ENCODE data around the gene SYT14. TPM values are rescaled to one million over a fixed set of nuclear protein-coding genes. Genes with fewer than 3 reads are reported as not detected.

SYT14 gene
- total RNA-seq, 1 experiment from 2014 or later = 0.07 TPM

DNA sequence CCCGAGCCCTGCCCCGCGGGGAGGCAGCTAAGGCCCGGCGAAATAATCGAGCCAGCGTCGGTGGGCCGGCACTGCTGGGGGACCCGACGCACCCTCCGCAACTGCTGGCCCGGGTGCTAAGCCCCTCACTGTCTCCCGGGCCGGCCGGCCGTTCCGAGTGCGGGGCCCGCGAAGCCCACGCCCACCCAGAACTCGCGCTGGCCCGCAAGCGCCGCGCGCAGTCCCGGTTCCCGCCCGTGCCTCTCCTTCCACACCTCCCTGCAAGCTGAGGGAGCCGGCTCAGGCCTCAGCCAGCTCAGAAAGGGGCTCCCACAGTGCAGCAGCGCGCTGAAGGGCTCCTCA, 49.0 kb upstream of the SYT14 start:
- Histone ChIP-seq H3K4me2 (ENCODE audit: low read length) (no peak overlapping the region), H3K79me2 (ENCODE audit: insufficient read depth, low read length) (no peaks in the 10 kb centered on the region), H3K9me3 (ENCODE audit: control insufficient read depth in 1 of 2, insufficient read depth in 1 of 2, low read depth in 1 of 2, low read length in 2 of 2) (no peaks in the 10 kb centered on the region), H3K27me3 (ENCODE audit: insufficient read depth, low read length) (no peaks in the 10 kb centered on the region), H3K4me1 (ENCODE audit: control insufficient read depth in 1 of 2, insufficient read depth in 2 of 2, low read length in 2 of 2) (peaks cover 6 to 14% of the 10 kb centered on the region in 2 experiments), H4K20me1 (ENCODE audit: insufficient read depth) (no peaks in the 10 kb centered on the region), H3K4me3 (replicated peaks in 1 of 2; ENCODE audit: low read depth in 1 of 2, low read length in 2 of 2) (no peak overlapping the region), H3K36me3 (ENCODE audit: control insufficient read depth in 1 of 2, insufficient read depth in 2 of 2, low read length in 2 of 2) (no peaks in the 10 kb centered on the region), H3K27ac (ENCODE audit: low read depth, low read length) (no peak overlapping the region), H2AFZ (ENCODE audit: low read depth, low read length, poor library complexity, severe bottlenecking) (no peak overlapping the region), H3K9ac (ENCODE audit: low read length) (no peak overlapping the region), H3K9me2 (ENCODE audit: insufficient read depth) (no peaks in the 10 kb centered on the region)
- ChIA-PET RAD21 (ENCODE audit: low non-redundant PET in 1 of 2, low total read pairs in 2 of 2, uncharacterized antibody in 2 of 2, unreplicated experiment in 2 of 2) (no interaction called here), POLR2A (no interaction called here), CTCF (interaction anchor here (1.5 kb wide), 1 partner anchor 11 kb away, joined by 3 read pairs; no protein-coding TSS in a partner anchor)
- no TSS peak for BruUV-seq (replicated peaks)
- intact Hi-C loops (cut with micrococcal nuclease) = no loop called here
- ATAC-seq = no peak
- no peak for DNase-seq (ENCODE audit: low read depth, low spot score)
- no peak for TF ChIP-seq FOSL1 (IDR thresholded peaks at IDR 0.05; ENCODE audit: low read depth)
- no peak for TF ChIP-seq SP1 (IDR thresholded peaks at IDR 0.05; ENCODE audit: low read depth)
- no peak for TF ChIP-seq EGR1 (IDR thresholded peaks at IDR 0.05; ENCODE audit: low read depth)
- TF ChIP-seq ZFX (IDR thresholded peaks at IDR 0.05) = no peak

DNA sequence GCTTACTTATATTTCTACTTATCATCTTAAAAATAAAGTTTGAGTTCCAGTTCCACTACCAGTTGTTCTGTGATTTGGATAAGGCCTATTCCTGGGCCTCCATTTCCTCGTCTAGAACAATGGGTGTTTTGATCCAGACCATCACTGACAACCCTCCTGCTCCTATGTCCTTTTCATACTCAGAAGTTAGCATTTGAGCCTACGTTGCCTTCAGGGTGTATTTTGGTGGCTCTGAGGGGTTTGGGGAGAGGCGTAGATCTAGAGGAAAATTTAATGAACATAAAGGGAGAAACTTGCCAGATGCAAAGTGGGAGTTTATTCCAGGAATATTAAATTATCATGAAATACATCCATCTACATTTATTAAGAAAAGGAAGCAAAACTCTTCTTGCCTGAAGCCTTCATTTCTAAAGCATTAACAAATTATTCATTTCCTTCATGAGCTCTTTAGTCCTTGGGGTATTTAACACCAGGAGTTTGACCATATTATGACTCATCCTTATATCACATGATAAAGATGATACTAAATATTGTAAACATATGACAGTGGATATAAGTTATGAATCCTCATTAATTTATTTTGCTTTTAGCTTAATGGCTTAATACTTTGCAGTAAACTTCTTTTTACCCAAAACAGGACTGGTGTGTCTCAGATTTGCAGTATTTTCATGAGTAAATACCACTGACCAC, 47.2 kb upstream of the SYT14 start:
- Histone ChIP-seq H3K4me3 (replicated peaks in 1 of 2; ENCODE audit: low read depth in 1 of 2, low read length in 2 of 2) (no peak overlapping the region), H3K36me3 (ENCODE audit: control insufficient read depth in 1 of 2, insufficient read depth in 2 of 2, low read length in 2 of 2) (no peaks in the 10 kb centered on the region), H3K9me2 (ENCODE audit: insufficient read depth) (no peaks in the 10 kb centered on the region), H3K79me2 (ENCODE audit: insufficient read depth, low read length) (no peaks in the 10 kb centered on the region), H3K9ac (ENCODE audit: low read length) (no peak overlapping the region), H2AFZ (ENCODE audit: low read depth, low read length, poor library complexity, severe bottlenecking) (no peak overlapping the region), H3K4me1 (ENCODE audit: control insufficient read depth in 1 of 2, insufficient read depth in 2 of 2, low read length in 2 of 2) (no peaks in the 10 kb centered on the region), H3K27ac (ENCODE audit: low read depth, low read length) (no peak overlapping the region), H3K9me3 (ENCODE audit: control insufficient read depth in 1 of 2, insufficient read depth in 1 of 2, low read depth in 1 of 2, low read length in 2 of 2) (no peaks in the 10 kb centered on the region), H4K20me1 (ENCODE audit: insufficient read depth) (no peaks in the 10 kb centered on the region), H3K27me3 (ENCODE audit: insufficient read depth, low read length) (no peaks in the 10 kb centered on the region), H3K4me2 (ENCODE audit: low read length) (no peak overlapping the region)
- intact Hi-C loops (cut with micrococcal nuclease) = no loop called here
- no peak for DNase-seq (ENCODE audit: low read depth, low spot score)
- ChIA-PET POLR2A (no interaction called here), CTCF (interaction anchor here (2.2 kb wide), 1 partner anchor 10 kb away, joined by 12 read pairs; no protein-coding TSS in a partner anchor), RAD21 (ENCODE audit: low non-redundant PET in 1 of 2, low total read pairs in 2 of 2, uncharacterized antibody in 2 of 2, unreplicated experiment in 2 of 2) (no interaction called here)
- no peak for ATAC-seq
- TF ChIP-seq FOSL1 (IDR thresholded peaks at IDR 0.05; ENCODE audit: low read depth) = no peak
- TF ChIP-seq, protein P1, sequence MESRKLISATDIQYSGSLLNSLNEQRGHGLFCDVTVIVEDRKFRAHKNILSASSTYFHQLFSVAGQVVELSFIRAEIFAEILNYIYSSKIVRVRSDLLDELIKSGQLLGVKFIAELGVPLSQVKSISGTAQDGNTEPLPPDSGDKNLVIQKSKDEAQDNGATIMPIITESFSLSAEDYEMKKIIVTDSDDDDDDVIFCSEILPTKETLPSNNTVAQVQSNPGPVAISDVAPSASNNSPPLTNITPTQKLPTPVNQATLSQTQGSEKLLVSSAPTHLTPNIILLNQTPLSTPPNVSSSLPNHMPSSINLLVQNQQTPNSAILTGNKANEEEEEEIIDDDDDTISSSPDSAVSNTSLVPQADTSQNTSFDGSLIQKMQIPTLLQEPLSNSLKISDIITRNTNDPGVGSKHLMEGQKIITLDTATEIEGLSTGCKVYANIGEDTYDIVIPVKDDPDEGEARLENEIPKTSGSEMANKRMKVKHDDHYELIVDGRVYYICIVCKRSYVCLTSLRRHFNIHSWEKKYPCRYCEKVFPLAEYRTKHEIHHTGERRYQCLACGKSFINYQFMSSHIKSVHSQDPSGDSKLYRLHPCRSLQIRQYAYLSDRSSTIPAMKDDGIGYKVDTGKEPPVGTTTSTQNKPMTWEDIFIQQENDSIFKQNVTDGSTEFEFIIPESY (IDR thresholded peaks at IDR 0.05; ENCODE audit: extremely low read depth, insufficient replicate concordance, low read length) = no peak
- TF ChIP-seq CBX3 (IDR thresholded peaks at IDR 0.05; ENCODE audit: low read depth) = no peak
- no peak for TF ChIP-seq RAD21 (IDR thresholded peaks at IDR 0.05; ENCODE audit: low read depth)
- no peak for TF ChIP-seq ELF1 (IDR thresholded peaks at IDR 0.05; ENCODE audit: borderline replicate concordance, low read depth)
- TF ChIP-seq EGR1 (IDR thresholded peaks at IDR 0.05; ENCODE audit: low read depth) = no peak
- TF ChIP-seq EZH2phosphoT487 (IDR thresholded peaks at IDR 0.05; ENCODE audit: borderline replicate concordance) = no peak
- TF ChIP-seq CEBPB (IDR thresholded peaks at IDR 0.05; ENCODE audit: low read depth) = no peak
- TF ChIP-seq ZNF274 (IDR thresholded peaks at IDR 0.05; ENCODE audit: low read depth, low read length) = no peak
- no peak for TF ChIP-seq JUND (IDR thresholded peaks at IDR 0.05)
- TF ChIP-seq, protein P2, sequence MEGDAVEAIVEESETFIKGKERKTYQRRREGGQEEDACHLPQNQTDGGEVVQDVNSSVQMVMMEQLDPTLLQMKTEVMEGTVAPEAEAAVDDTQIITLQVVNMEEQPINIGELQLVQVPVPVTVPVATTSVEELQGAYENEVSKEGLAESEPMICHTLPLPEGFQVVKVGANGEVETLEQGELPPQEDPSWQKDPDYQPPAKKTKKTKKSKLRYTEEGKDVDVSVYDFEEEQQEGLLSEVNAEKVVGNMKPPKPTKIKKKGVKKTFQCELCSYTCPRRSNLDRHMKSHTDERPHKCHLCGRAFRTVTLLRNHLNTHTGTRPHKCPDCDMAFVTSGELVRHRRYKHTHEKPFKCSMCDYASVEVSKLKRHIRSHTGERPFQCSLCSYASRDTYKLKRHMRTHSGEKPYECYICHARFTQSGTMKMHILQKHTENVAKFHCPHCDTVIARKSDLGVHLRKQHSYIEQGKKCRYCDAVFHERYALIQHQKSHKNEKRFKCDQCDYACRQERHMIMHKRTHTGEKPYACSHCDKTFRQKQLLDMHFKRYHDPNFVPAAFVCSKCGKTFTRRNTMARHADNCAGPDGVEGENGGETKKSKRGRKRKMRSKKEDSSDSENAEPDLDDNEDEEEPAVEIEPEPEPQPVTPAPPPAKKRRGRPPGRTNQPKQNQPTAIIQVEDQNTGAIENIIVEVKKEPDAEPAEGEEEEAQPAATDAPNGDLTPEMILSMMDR (IDR thresholded peaks at IDR 0.05 in 2 of 3, conservative IDR thresholded peaks at IDR 0.05 in 1 of 3; ENCODE audit: borderline replicate concordance in 1 of 3, insufficient read depth in 1 of 3, low read depth in 2 of 3, low read length in 2 of 3) = no peak
- no peak for TF ChIP-seq SP1 (IDR thresholded peaks at IDR 0.05; ENCODE audit: low read depth)
- TF ChIP-seq, protein P3, sequence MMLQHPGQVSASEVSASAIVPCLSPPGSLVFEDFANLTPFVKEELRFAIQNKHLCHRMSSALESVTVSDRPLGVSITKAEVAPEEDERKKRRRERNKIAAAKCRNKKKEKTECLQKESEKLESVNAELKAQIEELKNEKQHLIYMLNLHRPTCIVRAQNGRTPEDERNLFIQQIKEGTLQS (IDR thresholded peaks at IDR 0.05) = no peak
- no TSS peak for BruUV-seq (replicated peaks)

Data from HCT116 (cell line).